Liver (tissue), 9 donors: ENCODE data around the gene ITPRID1. TPM values are rescaled to one million over a fixed set of nuclear protein-coding genes. Genes with fewer than 3 reads are reported as not detected.
"Not testable (repeated sequence)": the region's sequence is repeated elsewhere in the genome, so short reads cannot be mapped to it uniquely, and the experiment has no call there.

Source experiments
- DNase-seq: peaks from one replicate; pipeline ENCODE4 v3.0.0-alpha.2; 2017; ENCODE audit warnings: low spot score
- H3K27ac ChIP-seq, 2 donors: one replicate each; pipeline ENCODE4 v1.7.0; 2013; ENCODE audit warnings: inconsistent platforms in 2 of 2, low read length in 2 of 2, control low read depth in 1 of 2, low read depth in 1 of 2, mild to moderate bottlenecking in 1 of 2
- H3K27me3 ChIP-seq, 4 donors: one replicate each; pipeline versions ENCODE4 v1.6.1 to v1.7.0; 2013; ENCODE audit warnings: low read length in 3 of 4, inconsistent platforms in 1 of 4, mild to moderate bottlenecking in 1 of 4, moderate library complexity in 1 of 4; ENCODE audit not compliant: control insufficient read depth in 4 of 4, insufficient read depth in 4 of 4
- H3K36me3 ChIP-seq, 4 donors: one replicate each; pipeline versions ENCODE4 v1.6.1 to v1.7.0; 2013; ENCODE audit warnings: low read length in 3 of 4, mild to moderate bottlenecking in 3 of 4, low read depth in 1 of 4, moderate library complexity in 1 of 4; ENCODE audit not compliant: control insufficient read depth in 4 of 4, insufficient read depth in 3 of 4
- H3K4me1 ChIP-seq, 4 donors: one replicate each; pipeline versions ENCODE4 v1.6.1 to v1.7.0; 2013; ENCODE audit warnings: low read length in 3 of 4, mild to moderate bottlenecking in 3 of 4, moderate library complexity in 1 of 4; ENCODE audit not compliant: control insufficient read depth in 4 of 4, insufficient read depth in 4 of 4
- H3K4me3 ChIP-seq, 3 donors: one replicate each; pipeline versions ENCODE4 v1.6.1 to v1.7.0; 2013; ENCODE audit warnings: low read length in 3 of 3, control low read depth in 1 of 3, low read depth in 1 of 3, mild to moderate bottlenecking in 1 of 3
- H3K9ac ChIP-seq, 2 donors: one replicate each; pipeline ENCODE4 v1.7.0; 2013; ENCODE audit warnings: low read length in 2 of 2, mild to moderate bottlenecking in 2 of 2, moderate library complexity in 2 of 2, control low read depth in 1 of 2, low read depth in 1 of 2
- H3K9me3 ChIP-seq, 4 donors: one replicate each; pipeline versions ENCODE4 v1.6.1 to v1.7.0; 2013; ENCODE audit warnings: low read length in 3 of 4; ENCODE audit not compliant: control insufficient read depth in 4 of 4
- EGR1 ChIP-seq, 2 donors: IDR thresholded peaks; 2 replicates each; pipeline ENCODE4 v1.6.1; 2016 to 2018; ENCODE audit warnings: antibody characterized with exemption in 2 of 2, low read depth in 2 of 2
- FOXA1 ChIP-seq: IDR thresholded peaks from 2 replicates; pipeline ENCODE4 v1.6.1; 2016; ENCODE audit warnings: antibody characterized with exemption
- FOXA2 ChIP-seq: IDR thresholded peaks from 2 replicates; pipeline ENCODE4 v1.6.1; 2016; ENCODE audit warnings: antibody characterized with exemption
- GABPA ChIP-seq, 2 donors: IDR thresholded peaks in 1 of 2; conservative IDR thresholded peaks in 1 of 2; 2 replicates each; pipeline ENCODE4 v1.6.1; 2016; ENCODE audit warnings: antibody characterized with exemption in 2 of 2, mild to moderate bottlenecking in 1 of 2, moderate library complexity in 1 of 2
- HNF4A ChIP-seq, 2 donors: conservative IDR thresholded peaks; 2 replicates each; pipeline ENCODE4 v1.6.1; 2016; ENCODE audit warnings: antibody characterized with exemption in 2 of 2, mild to moderate bottlenecking in 2 of 2
- JUND ChIP-seq, 2 donors: IDR thresholded peaks; 2 replicates each; pipeline ENCODE4 v1.6.1; 2016; ENCODE audit warnings: antibody characterized with exemption in 2 of 2
- NR2F2 ChIP-seq: IDR thresholded peaks from 2 replicates; pipeline ENCODE4 v1.6.1; 2016; ENCODE audit warnings: antibody characterized with exemption
- RAD21 ChIP-seq, 2 donors: IDR thresholded peaks; 2 replicates each; pipeline ENCODE4 v1.6.1; 2016; ENCODE audit warnings: antibody characterized with exemption in 2 of 2, mild to moderate bottlenecking in 2 of 2
- SP1 ChIP-seq: IDR thresholded peaks from 2 replicates; pipeline ENCODE4 v1.6.1; 2018; ENCODE audit warnings: antibody characterized with exemption, mild to moderate bottlenecking
- TAF1 ChIP-seq: conservative IDR thresholded peaks from 2 replicates; pipeline ENCODE4 v1.6.1; 2016; ENCODE audit warnings: antibody characterized with exemption, mild to moderate bottlenecking
- YY1 ChIP-seq: IDR thresholded peaks from 2 replicates; pipeline ENCODE4 v1.6.1; 2016; ENCODE audit warnings: antibody characterized with exemption, mild to moderate bottlenecking
- WGBS: extraction: QIAGEN DNeasy Blood & Tissue Kit; methylation state at CpG from one replicate; pipeline ENCODE4 v1.1.7; 2013; 5-methylcytosine and 5-hydroxymethylcytosine counted together
- polyA plus RNA-seq, 2 donors: library from polyadenylated mRNA; stranded (reverse) in 1 of 2; unstranded in 1 of 2; fragments of 200-250 nt in 1 of 2; fragments of >200 nt in 1 of 2; fragmentation: Nextera tagmentation in 1 of 2; extraction: Ambion mirVana in 1 of 2; gene quantifications; one replicate each; pipeline versions ENCODE4 v1.2.1 to v1.2.3, GENCODE V29; 2013 to 2015
- total RNA-seq, 2 donors: library from RNA; depleted of rRNA; stranded (reverse); fragments of >200 nt; gene quantifications; one replicate each; pipeline ENCODE4 v1.2.3, GENCODE V29; 2014
- TF ChIP-seq, protein P1 (sequence below): IDR thresholded peaks from 2 replicates; pipeline ENCODE4 v1.6.1; 2016; ENCODE audit warnings: antibody characterized with exemption, mild to moderate bottlenecking
- TF ChIP-seq, protein P2 (sequence below): IDR thresholded peaks from 2 replicates; pipeline ENCODE4 v1.6.1; 2016; ENCODE audit warnings: antibody characterized with exemption
- TF ChIP-seq, protein P3 (sequence below): fragments of 150-350 bp; IDR thresholded peaks from 2 replicates; pipeline ENCODE4 v1.5.1; 2017; ENCODE audit warnings: improper control_type of control experiment, low read depth, low read length; ENCODE audit not compliant: missing input control
- TF ChIP-seq, protein P4 (sequence below): IDR thresholded peaks from 2 replicates; pipeline ENCODE4 v1.6.1; 2016; ENCODE audit warnings: antibody characterized with exemption
- donor health status: healthy.
- donor health status: healthy.
- donor health status: healthy.
- donor health status: healthy.
- donor health status: healthy.

Gene ITPRID1
- total and polyA plus RNA-seq, 4 donors = not detected

DNA sequence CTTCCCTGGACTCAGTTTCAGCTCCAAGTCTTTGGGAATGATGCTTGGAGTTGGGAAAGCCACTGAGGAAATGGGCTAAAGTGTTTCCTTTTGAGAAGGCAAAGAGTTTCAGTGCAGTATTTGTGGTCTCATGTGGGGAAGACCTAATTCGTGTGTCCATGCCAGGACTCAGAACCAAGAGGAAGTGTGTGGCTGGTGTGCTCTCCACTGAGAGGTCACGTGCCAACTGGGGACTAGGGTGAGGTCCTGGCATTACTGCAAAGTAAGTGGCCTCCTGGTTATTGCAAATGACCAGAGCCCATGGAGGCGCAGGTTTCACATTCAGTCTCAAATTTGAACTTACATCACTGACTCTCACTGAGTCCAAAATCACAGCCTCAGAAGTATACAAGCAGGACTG is 48.6 kb upstream of the ITPRID1 start:
- TF ChIP-seq, protein P1, sequence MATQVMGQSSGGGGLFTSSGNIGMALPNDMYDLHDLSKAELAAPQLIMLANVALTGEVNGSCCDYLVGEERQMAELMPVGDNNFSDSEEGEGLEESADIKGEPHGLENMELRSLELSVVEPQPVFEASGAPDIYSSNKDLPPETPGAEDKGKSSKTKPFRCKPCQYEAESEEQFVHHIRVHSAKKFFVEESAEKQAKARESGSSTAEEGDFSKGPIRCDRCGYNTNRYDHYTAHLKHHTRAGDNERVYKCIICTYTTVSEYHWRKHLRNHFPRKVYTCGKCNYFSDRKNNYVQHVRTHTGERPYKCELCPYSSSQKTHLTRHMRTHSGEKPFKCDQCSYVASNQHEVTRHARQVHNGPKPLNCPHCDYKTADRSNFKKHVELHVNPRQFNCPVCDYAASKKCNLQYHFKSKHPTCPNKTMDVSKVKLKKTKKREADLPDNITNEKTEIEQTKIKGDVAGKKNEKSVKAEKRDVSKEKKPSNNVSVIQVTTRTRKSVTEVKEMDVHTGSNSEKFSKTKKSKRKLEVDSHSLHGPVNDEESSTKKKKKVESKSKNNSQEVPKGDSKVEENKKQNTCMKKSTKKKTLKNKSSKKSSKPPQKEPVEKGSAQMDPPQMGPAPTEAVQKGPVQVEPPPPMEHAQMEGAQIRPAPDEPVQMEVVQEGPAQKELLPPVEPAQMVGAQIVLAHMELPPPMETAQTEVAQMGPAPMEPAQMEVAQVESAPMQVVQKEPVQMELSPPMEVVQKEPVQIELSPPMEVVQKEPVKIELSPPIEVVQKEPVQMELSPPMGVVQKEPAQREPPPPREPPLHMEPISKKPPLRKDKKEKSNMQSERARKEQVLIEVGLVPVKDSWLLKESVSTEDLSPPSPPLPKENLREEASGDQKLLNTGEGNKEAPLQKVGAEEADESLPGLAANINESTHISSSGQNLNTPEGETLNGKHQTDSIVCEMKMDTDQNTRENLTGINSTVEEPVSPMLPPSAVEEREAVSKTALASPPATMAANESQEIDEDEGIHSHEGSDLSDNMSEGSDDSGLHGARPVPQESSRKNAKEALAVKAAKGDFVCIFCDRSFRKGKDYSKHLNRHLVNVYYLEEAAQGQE = no peak
- TF ChIP-seq YY1 = no peak
- no peak for TF ChIP-seq GABPA (IDR thresholded peaks at IDR 0.05 in 1 of 2, conservative IDR thresholded peaks at IDR 0.05 in 1 of 2)
- TF ChIP-seq RAD21 (IDR thresholded peaks at IDR 0.05) = no peak
- TF ChIP-seq, protein P2, sequence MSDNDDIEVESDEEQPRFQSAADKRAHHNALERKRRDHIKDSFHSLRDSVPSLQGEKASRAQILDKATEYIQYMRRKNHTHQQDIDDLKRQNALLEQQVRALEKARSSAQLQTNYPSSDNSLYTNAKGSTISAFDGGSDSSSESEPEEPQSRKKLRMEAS = no peak
- TF ChIP-seq NR2F2 = no peak
- TF ChIP-seq EGR1 (IDR thresholded peaks at IDR 0.05; ENCODE audit: low read depth in 2 of 2) = no peak
- no peak for TF ChIP-seq FOXA2
- TF ChIP-seq, protein P3, sequence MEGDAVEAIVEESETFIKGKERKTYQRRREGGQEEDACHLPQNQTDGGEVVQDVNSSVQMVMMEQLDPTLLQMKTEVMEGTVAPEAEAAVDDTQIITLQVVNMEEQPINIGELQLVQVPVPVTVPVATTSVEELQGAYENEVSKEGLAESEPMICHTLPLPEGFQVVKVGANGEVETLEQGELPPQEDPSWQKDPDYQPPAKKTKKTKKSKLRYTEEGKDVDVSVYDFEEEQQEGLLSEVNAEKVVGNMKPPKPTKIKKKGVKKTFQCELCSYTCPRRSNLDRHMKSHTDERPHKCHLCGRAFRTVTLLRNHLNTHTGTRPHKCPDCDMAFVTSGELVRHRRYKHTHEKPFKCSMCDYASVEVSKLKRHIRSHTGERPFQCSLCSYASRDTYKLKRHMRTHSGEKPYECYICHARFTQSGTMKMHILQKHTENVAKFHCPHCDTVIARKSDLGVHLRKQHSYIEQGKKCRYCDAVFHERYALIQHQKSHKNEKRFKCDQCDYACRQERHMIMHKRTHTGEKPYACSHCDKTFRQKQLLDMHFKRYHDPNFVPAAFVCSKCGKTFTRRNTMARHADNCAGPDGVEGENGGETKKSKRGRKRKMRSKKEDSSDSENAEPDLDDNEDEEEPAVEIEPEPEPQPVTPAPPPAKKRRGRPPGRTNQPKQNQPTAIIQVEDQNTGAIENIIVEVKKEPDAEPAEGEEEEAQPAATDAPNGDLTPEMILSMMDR = no peak
- no peak for TF ChIP-seq HNF4A (conservative IDR thresholded peaks at IDR 0.05)
- H3K27ac ChIP-seq = no peak overlapping the region
- H3K4me1 ChIP-seq = no peaks in the 10 kb centered on the region
- H3K9ac ChIP-seq = no peak overlapping the region
- H3K4me3 ChIP-seq = no peak overlapping the region
- H3K9me3 ChIP-seq = no peaks in the 10 kb centered on the region
- WGBS = 56% methylated on average over 3 of the region's 3 CpGs
- H3K36me3 ChIP-seq = no peaks in the 10 kb centered on the region
- DNase-seq = no peak
- peaks cover 0 to 3% (median 1%) of the 10 kb centered on the region in 4 donors for H3K27me3 ChIP-seq

DNA sequence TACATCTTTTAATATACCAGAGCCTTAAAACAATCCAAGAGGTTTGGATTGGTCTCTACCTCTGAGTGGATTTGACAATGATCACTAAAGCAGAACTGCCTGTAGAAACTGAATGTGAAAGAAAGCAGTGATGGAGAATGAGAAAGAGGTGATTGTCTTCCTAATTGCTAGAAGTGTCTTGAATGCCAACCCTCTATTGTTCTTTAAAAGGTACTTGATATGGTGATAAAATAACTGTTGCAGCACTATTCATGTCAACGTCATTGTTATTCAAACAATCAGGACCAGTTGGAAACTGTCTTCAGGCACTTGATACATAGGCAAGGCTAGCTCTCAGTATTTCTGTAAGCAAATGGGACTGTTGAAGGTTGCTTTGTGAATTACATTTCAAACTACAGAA is 47.9 kb upstream of the ITPRID1 start:
- H3K9ac ChIP-seq = no peak overlapping the region
- no peaks in the 10 kb centered on the region for H3K9me3 ChIP-seq
- TF ChIP-seq TAF1 (no peak), RAD21 (IDR thresholded peaks at IDR 0.05) (no peak), SP1 (no peak), FOXA2 (no peak), EGR1 (IDR thresholded peaks at IDR 0.05; ENCODE audit: low read depth in 2 of 2) (no peak), JUND (IDR thresholded peaks at IDR 0.05) (no peak), FOXA1 (no peak), GABPA (IDR thresholded peaks at IDR 0.05 in 1 of 2, conservative IDR thresholded peaks at IDR 0.05 in 1 of 2) (no peak), HNF4A (conservative IDR thresholded peaks at IDR 0.05) (no peak), YY1 (no peak), NR2F2 (no peak)
- TF ChIP-seq, protein P2 = no peak
- TF ChIP-seq, protein P1 = no peak
- TF ChIP-seq, protein P4, sequence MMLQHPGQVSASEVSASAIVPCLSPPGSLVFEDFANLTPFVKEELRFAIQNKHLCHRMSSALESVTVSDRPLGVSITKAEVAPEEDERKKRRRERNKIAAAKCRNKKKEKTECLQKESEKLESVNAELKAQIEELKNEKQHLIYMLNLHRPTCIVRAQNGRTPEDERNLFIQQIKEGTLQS = no peak
- TF ChIP-seq, protein P3 = no peak
- no peaks in the 10 kb centered on the region for H3K36me3 ChIP-seq
- H3K27ac ChIP-seq = no peak overlapping the region
- DNase-seq = no peak
- 20% methylated on average over 1 of the region's 1 CpG for WGBS
- H3K4me1 ChIP-seq = no peaks in the 10 kb centered on the region
- peaks cover 0 to 3% (median 1%) of the 10 kb centered on the region in 4 donors for H3K27me3 ChIP-seq
- no peak overlapping the region for H3K4me3 ChIP-seq

DNA sequence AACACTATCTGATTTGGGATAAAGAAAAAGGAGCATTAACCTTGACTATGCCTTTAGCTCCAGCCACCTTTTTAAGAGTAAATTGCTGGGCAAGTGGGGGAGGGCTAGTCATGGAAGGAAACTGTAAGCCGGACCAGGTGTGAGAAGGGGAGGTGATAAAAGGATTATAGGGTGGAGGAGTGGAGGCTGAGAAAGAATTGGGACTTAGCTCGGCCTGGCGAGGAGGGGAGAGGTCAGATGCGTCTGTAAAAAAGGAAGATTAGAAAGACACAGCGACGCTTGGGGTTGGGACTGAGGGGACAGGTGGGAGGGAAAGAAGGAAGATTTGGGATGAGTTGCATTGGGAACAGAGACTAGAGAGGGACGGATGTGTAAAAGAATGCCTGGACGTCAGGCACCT is 43.0 kb upstream of the ITPRID1 start:
- not testable (repeated sequence) for H3K4me1 ChIP-seq, H3K27me3 ChIP-seq, H3K9me3 ChIP-seq, H3K27ac ChIP-seq, H3K9ac ChIP-seq, H3K4me3 ChIP-seq, DNase-seq, H3K36me3 ChIP-seq
- 40% methylated on average over 8 of the region's 8 CpGs for whole genome bisulfite sequencing
